T follicular helper cell (primary cell): Measurements from ENCODE around the gene GPATCH4.

Experiments
- DNase-seq: peaks from one replicate; pipeline ENCODE4 v3.0.0-alpha.2; 2020; ENCODE audit warnings: low read depth

The GPATCH4 gene

DNA sequence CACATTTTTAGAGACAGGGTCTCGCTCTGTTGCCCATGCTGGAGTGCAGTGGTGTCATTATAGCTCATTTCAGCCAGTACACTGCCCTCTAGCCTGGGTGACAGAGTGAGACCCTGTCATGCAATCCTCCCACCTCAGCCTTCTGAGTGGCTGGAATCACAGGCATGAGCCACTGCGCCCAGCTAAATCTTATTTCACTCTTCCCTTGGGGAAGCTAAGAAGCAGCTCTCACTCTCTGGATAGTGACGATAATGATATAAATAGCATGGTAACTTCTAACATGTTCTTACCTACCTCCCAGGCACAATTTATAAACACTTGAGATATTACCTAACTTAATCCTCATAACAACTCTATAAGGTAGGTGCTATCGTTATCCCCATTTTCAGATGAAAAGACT lies 53.8 kb downstream of the GPATCH4 start:
- DNase-seq: no peak

GRCh38 chr1:156546267-156546666 lies 55.0 kb downstream of the GPATCH4 start:
- no peak for DNase-seq

GRCh38 chr1:156544592-156545102 lies 56.6 kb downstream of the GPATCH4 start:
- DNase-seq: no peak
